Ascending aorta (tissue), 2 donors: ENCODE measurements around the gene C5. TPM values are rescaled to one million over a fixed set of nuclear protein-coding genes. Genes with fewer than 3 reads are reported as not detected.
A peak's percentile ranks its signal among the peaks of the same experiment; 100 is the strongest.

Experiments used
- DNase-seq, 2 donors: peaks; one replicate each; pipeline ENCODE4 v3.0.0-alpha.2; 2019; ENCODE audit warnings: low spot score in 2 of 2
- H3K27ac ChIP-seq, 2 donors: fragments of 200-600 bp; sonication (generic); one replicate each; pipeline ENCODE4 v1.5.1; 2016 to 2017; ENCODE audit warnings: mild to moderate bottlenecking in 1 of 2
- H3K27me3 ChIP-seq: fragments of 200-600 bp; sonication (generic); one replicate; pipeline ENCODE4 v1.5.1; 2017
- H3K36me3 ChIP-seq, 2 donors: fragments of 200-600 bp; sonication (generic); one replicate each; pipeline ENCODE4 v1.5.1; 2016
- H3K4me1 ChIP-seq, 2 donors: fragments of 200-600 bp; sonication (generic); one replicate each; pipeline ENCODE4 v1.5.1; 2016 to 2017; ENCODE audit warnings: mild to moderate bottlenecking in 1 of 2
- H3K4me3 ChIP-seq, 2 donors: fragments of 200-600 bp; sonication (generic); one replicate each; pipeline ENCODE4 v1.5.1; 2016 to 2017; ENCODE audit warnings: mild to moderate bottlenecking in 1 of 2
- H3K9me3 ChIP-seq, 2 donors: fragments of 200-600 bp; sonication (generic); one replicate each; pipeline ENCODE4 v1.5.1; 2016
- CTCF ChIP-seq, 3 experiments: fragments of 200-600 bp in 2 of 3; fragments of 450-650 bp in 1 of 3; sonication (generic) in 2 of 3; IDR thresholded peaks; one replicate each; pipeline ENCODE4 v1.5.1; 2016 to 2019; ENCODE audit warnings: antibody characterized with exemption in 3 of 3, mild to moderate bottlenecking in 1 of 3, moderate library complexity in 1 of 3
- intact Hi-C: fragments of 100-400 bp; cut with DNase I; formaldehyde crosslinking; loops from one replicate; pipeline ENCODE4 v1.15.1; 2023
- total RNA-seq: library from RNA; depleted of rRNA; stranded (reverse); fragments of >200 nt; gene quantifications from one replicate; pipeline ENCODE4 v1.1.0, GENCODE V29; 2016

C5 gene
- total RNA-seq, 1 donor from 2014 or later = 1.5 TPM

GRCh38 chr9:121071756-121072421 is 21.8 kb upstream of the C5 start:
- intact Hi-C loops = loop anchor here (10.0 kb wide), 1 partner anchor 203 kb away; no protein-coding TSS in a partner anchor
- Histone ChIP-seq H3K9me3 (no peaks in the 10 kb centered on the region), H3K4me3 (peak overlapping the region; percentile 56 to 77), H3K36me3 (no peaks in the 10 kb centered on the region), H3K27ac (peak overlapping the region; percentile 94 to 98), H3K27me3 (no peaks in the 10 kb centered on the region), H3K4me1 (peaks cover 0 to 18% of the 10 kb centered on the region in 2 donors)
- DNase-seq = no peak
- TF ChIP-seq CTCF (IDR thresholded peaks at IDR 0.05) = peak in 2 of 3 experiments; percentile 16 to 50

GRCh38 chr9:121071370-121071755 is 21.3 kb upstream of the C5 start:
- Histone ChIP-seq H3K4me3 (peak overlapping the region; percentile 56 to 77), H3K9me3 (no peaks in the 10 kb centered on the region), H3K27me3 (no peaks in the 10 kb centered on the region), H3K36me3 (no peaks in the 10 kb centered on the region), H3K4me1 (peaks cover 0 to 18% of the 10 kb centered on the region in 2 donors), H3K27ac (peak overlapping the region; percentile 94 to 98)
- intact Hi-C loops = loop anchor here (10.0 kb wide), 1 partner anchor 203 kb away; no protein-coding TSS in a partner anchor
- no peak for DNase-seq
- TF ChIP-seq CTCF (IDR thresholded peaks at IDR 0.05) = no peak

GRCh38 chr9:121069396-121069795 is 19.3 kb upstream of the C5 start:
- H3K36me3 ChIP-seq = no peaks in the 10 kb centered on the region
- no peaks in the 10 kb centered on the region for H3K27me3 ChIP-seq
- intact Hi-C loops = no loop called here
- no peaks in the 10 kb centered on the region for H3K9me3 ChIP-seq
- no peak overlapping the region for H3K4me3 ChIP-seq
- no peak overlapping the region for H3K27ac ChIP-seq
- no peak for TF ChIP-seq CTCF (IDR thresholded peaks at IDR 0.05)
- DNase-seq = no peak
- peaks cover 0 to 18% of the 10 kb centered on the region in 2 donors for H3K4me1 ChIP-seq

- Histone ChIP-seq H3K4me3 (no peak overlapping the region), H3K27me3 (no peaks in the 10 kb centered on the region), H3K9me3 (no peaks in the 10 kb centered on the region), H3K27ac (no peak overlapping the region), H3K4me1 (peaks cover 0 to 7% of the 10 kb centered on the region in 2 donors), H3K36me3 (no peaks in the 10 kb centered on the region)
- DNase-seq = no peak
- no peak for TF ChIP-seq CTCF (IDR thresholded peaks at IDR 0.05)
- intact Hi-C loops = no loop called here
Measured at GRCh38 chr9:121067640-121068039, 17.6 kb upstream of the C5 start.

- no peak for TF ChIP-seq CTCF (IDR thresholded peaks at IDR 0.05)
- peaks cover 0 to 3% of the 10 kb centered on the region in 2 donors for H3K4me1 ChIP-seq
- DNase-seq = no peak
- intact Hi-C loops = no loop called here
- no peak overlapping the region for H3K27ac ChIP-seq
- no peaks in the 10 kb centered on the region for H3K36me3 ChIP-seq
- H3K4me3 ChIP-seq = no peak overlapping the region
- no peaks in the 10 kb centered on the region for H3K27me3 ChIP-seq
- H3K9me3 ChIP-seq = no peaks in the 10 kb centered on the region
Measured at GRCh38 chr9:121066850-121067249, 16.8 kb upstream of the C5 start.
